KOPT-K1 (cell line): Measurements from ENCODE around the gene PDE7B.
"Not testable (repeated sequence)": the region's sequence is repeated elsewhere in the genome, so short reads cannot be mapped to it uniquely, and the experiment has no call there.

Experiments used
- H3K27ac ChIP-seq: fragments of 200-600 bp; sonication (generic); 2 replicates; pipeline ENCODE4 v1.5.1; 2016; ENCODE audit warnings: antibody characterized with exemption, mild to moderate bottlenecking, low read depth, low read length; ENCODE audit not compliant: poor library complexity, severe bottlenecking
- H3K36me3 ChIP-seq: fragments of 200-600 bp; sonication (generic); 2 replicates; pipeline ENCODE4 v1.5.1; 2017; ENCODE audit warnings: antibody characterized with exemption, mild to moderate bottlenecking, low read length, moderate library complexity; ENCODE audit not compliant: insufficient read depth
- H3K9me3 ChIP-seq: fragments of 200-600 bp; sonication (generic); 2 replicates; pipeline ENCODE4 v1.5.1; 2017; ENCODE audit warnings: antibody characterized with exemption, low read length, mild to moderate bottlenecking; ENCODE audit not compliant: insufficient read depth, poor library complexity, severe bottlenecking

The PDE7B gene

GRCh38 chr6:135831016-135831415 is 20.5 kb upstream of the PDE7B start:
- Histone ChIP-seq H3K36me3 (no peaks in the 10 kb centered on the region), H3K27ac (no peak overlapping the region), H3K9me3 (no peaks in the 10 kb centered on the region)

- Histone ChIP-seq H3K36me3 (no peaks in the 10 kb centered on the region), H3K9me3 (no peaks in the 10 kb centered on the region), H3K27ac (no peak overlapping the region)
Observed at GRCh38 chr6:135832166-135832565, 19.3 kb upstream of the PDE7B start.

- Histone ChIP-seq H3K27ac (no peak overlapping the region), H3K36me3 (no peaks in the 10 kb centered on the region), H3K9me3 (no peaks in the 10 kb centered on the region)
Observed at GRCh38 chr6:135833771-135834170, 17.7 kb upstream of the PDE7B start.

GRCh38 chr6:135837735-135838449 is 13.6 kb upstream of the PDE7B start:
- no peaks in the 10 kb centered on the region for H3K36me3 ChIP-seq
- H3K9me3 ChIP-seq: no peaks in the 10 kb centered on the region
- H3K27ac ChIP-seq: no peak overlapping the region

GRCh38 chr6:135839121-135839520 is 12.4 kb upstream of the PDE7B start:
- Histone ChIP-seq H3K9me3 (no peaks in the 10 kb centered on the region), H3K36me3 (no peaks in the 10 kb centered on the region), H3K27ac (no peak overlapping the region)

- Histone ChIP-seq H3K27ac (no peak overlapping the region), H3K9me3 (no peaks in the 10 kb centered on the region)
Observed at GRCh38 chr6:135842618-135843392, 8.7 kb upstream of the PDE7B start.

GRCh38 chr6:135850882-135851281 is 619 bp upstream of the PDE7B start:
- Histone ChIP-seq H3K9me3 (no peaks in the 10 kb centered on the region), H3K36me3 (no peaks in the 10 kb centered on the region), H3K27ac (no peak overlapping the region)

More at GRCh38 chr6:135842618-135843392, 8.7 kb upstream of the PDE7B start:
- no peaks in the 10 kb centered on the region for H3K36me3 ChIP-seq

GRCh38 chr6:135852746-135853145 is 1.2 kb downstream of the PDE7B start:
- Histone ChIP-seq H3K27ac (no peak overlapping the region), H3K36me3 (no peaks in the 10 kb centered on the region), H3K9me3 (no peaks in the 10 kb centered on the region)

- Histone ChIP-seq H3K9me3 (no peaks in the 10 kb centered on the region), H3K36me3 (no peaks in the 10 kb centered on the region), H3K27ac (no peak overlapping the region)
Observed at GRCh38 chr6:135853227-135853626, 1.7 kb downstream of the PDE7B start.

- H3K27ac ChIP-seq: no peak overlapping the region
- H3K9me3 ChIP-seq: no peaks in the 10 kb centered on the region
- H3K36me3 ChIP-seq: no peaks in the 10 kb centered on the region
Observed at GRCh38 chr6:135853986-135854385, 2.5 kb downstream of the PDE7B start.

GRCh38 chr6:135854799-135855198 is 3.3 kb downstream of the PDE7B start:
- H3K9me3 ChIP-seq: no peaks in the 10 kb centered on the region
- no peaks in the 10 kb centered on the region for H3K36me3 ChIP-seq
- no peak overlapping the region for H3K27ac ChIP-seq

- Histone ChIP-seq H3K36me3 (no peaks in the 10 kb centered on the region), H3K27ac (no peak overlapping the region), H3K9me3 (no peaks in the 10 kb centered on the region)
Observed at GRCh38 chr6:135858931-135859330, 7.4 kb downstream of the PDE7B start.

GRCh38 chr6:135860361-135860760 is 8.9 kb downstream of the PDE7B start:
- no peaks in the 10 kb centered on the region for H3K9me3 ChIP-seq
- H3K27ac ChIP-seq: no peak overlapping the region
- H3K36me3 ChIP-seq: no peaks in the 10 kb centered on the region

GRCh38 chr6:135861189-135861588 is 9.7 kb downstream of the PDE7B start:
- no peaks in the 10 kb centered on the region for H3K9me3 ChIP-seq
- H3K36me3 ChIP-seq: no peaks in the 10 kb centered on the region
- H3K27ac ChIP-seq: no peak overlapping the region

- not testable (repeated sequence) for H3K36me3 ChIP-seq, H3K27ac ChIP-seq, H3K9me3 ChIP-seq
Observed at GRCh38 chr6:135864929-135865328, 13.4 kb downstream of the PDE7B start.
